ENCODE data around the gene HSPBP1.
"Not testable (repeated sequence)": the region's sequence is repeated elsewhere in the genome, so short reads cannot be mapped to it uniquely, and the experiment has no call there.

The HSPBP1 gene

DNA sequence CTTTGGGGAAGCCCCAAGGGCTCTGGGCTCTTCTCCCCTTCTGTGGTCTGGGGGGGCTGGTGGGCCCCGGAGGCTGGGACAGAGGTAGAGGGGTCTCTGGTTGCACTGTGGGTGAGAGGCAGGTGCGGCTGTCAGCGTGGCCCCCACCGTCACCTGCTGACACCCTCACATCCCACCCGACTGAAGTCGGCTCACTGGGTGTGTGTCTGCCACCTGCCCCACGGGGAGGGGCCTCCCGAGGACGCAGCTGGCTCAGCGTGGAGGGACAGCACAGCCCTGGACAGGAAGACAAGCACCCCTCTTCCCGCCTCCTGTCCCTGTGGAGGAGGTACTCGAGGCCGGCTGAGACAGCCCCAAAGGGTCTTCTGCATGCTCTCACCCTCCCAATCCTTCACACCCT, 49.1 kb downstream of the HSPBP1 start:
- peaks cover 31% of the 10 kb centered on the region for H3K36me3 Mint-ChIP-seq (ENCODE audit: low read depth)
- H3K9me3 Mint-ChIP-seq = no peaks in the 10 kb centered on the region
- no peaks in the 10 kb centered on the region for H3K4me1 Mint-ChIP-seq (ENCODE audit: low read depth)
- no peak overlapping the region for H3K4me3 Mint-ChIP-seq
- no peaks in the 10 kb centered on the region for H3K27me3 Mint-ChIP-seq (ENCODE audit: low read depth)
- H3K27ac Mint-ChIP-seq = no peak overlapping the region

DNA sequence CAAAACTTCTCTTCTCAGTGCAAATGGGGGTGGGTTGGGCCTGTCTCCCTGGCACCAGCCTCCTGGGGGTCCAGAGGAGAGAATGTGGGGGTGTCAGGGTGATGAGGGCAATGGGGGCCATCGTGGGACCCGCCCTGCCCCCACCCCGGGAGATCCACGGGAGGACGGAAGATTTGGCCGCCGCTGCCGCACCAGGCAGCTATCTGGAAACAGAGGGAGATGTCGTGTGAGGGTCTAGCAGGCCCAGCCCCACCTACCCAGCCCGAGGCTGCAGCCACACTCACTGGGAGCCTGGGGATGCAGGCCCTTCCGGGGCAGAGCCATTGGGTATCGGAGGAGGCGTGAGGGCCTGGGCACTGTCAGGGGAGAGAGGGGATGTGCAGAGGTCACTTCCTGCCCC, 49.6 kb downstream of the HSPBP1 start:
- Mint-ChIP-seq H3K4me1 (ENCODE audit: low read depth) (no peaks in the 10 kb centered on the region), H3K27me3 (ENCODE audit: low read depth) (no peaks in the 10 kb centered on the region), H3K36me3 (ENCODE audit: low read depth) (peaks cover 36% of the 10 kb centered on the region), H3K27ac (peak overlapping the region; percentile 49), H3K9me3 (no peaks in the 10 kb centered on the region), H3K4me3 (no peak overlapping the region)

DNA sequence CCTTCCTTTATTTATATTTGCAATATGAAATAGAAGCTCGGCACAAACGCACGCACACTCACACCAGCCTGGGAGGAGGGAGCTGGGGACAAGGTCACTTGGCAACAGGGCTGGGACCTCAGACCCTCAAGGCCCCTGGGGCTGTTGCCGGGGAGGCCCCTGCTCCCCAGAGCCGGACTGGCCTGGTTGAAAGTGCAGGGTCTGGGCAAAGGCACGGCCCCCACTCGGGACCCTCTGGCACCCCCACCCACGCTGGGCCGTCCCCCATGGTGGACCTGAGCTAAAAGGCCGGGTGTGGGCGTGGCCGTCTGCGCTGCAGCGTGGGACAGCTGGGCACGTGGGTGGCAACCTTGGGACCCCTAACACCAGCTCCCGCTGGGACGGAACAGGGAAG, 50.1 kb downstream of the HSPBP1 start:
- Mint-ChIP-seq H3K27ac (no peak overlapping the region), H3K4me3 (no peak overlapping the region), H3K27me3 (ENCODE audit: low read depth) (no peaks in the 10 kb centered on the region), H3K4me1 (ENCODE audit: low read depth) (no peaks in the 10 kb centered on the region), H3K9me3 (no peaks in the 10 kb centered on the region), H3K36me3 (ENCODE audit: low read depth) (peaks cover 34% of the 10 kb centered on the region)

DNA sequence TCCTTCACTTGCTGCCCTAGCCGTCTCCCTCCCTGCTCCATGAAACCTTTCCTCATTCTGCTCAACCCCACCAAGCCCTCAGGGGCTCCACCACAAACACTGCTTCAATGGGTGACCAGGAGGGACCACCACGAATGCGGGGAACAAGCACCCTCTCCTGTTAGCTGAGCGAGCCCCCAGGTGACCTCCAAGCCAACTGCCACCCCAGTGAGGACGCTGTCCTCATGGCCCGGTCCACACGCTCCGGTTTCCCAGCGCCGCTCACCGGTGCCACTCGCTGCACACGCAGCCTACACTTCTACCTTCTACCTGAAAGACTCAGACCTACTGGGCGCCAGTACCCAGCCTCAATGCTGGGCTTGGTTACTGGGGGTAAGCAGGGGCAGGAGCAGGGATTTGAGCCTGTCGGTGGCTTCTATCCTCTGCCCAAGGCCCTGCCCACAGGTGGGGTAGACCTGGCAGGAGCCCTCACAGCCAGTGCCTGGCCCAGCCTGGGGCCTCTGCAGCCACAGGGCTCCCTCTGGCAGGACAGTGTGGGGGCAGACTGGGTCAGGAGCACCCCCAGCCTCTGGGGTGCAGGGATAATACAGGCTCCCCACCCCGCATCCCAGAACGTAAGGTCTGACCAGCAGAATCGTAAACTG, 50.6 kb downstream of the HSPBP1 start:
- Mint-ChIP-seq H3K4me3 (no peak overlapping the region), H3K9me3 (no peaks in the 10 kb centered on the region), H3K4me1 (ENCODE audit: low read depth) (no peaks in the 10 kb centered on the region), H3K36me3 (ENCODE audit: low read depth) (peaks cover 30% of the 10 kb centered on the region), H3K27me3 (ENCODE audit: low read depth) (no peaks in the 10 kb centered on the region), H3K27ac (no peak overlapping the region)

DNA sequence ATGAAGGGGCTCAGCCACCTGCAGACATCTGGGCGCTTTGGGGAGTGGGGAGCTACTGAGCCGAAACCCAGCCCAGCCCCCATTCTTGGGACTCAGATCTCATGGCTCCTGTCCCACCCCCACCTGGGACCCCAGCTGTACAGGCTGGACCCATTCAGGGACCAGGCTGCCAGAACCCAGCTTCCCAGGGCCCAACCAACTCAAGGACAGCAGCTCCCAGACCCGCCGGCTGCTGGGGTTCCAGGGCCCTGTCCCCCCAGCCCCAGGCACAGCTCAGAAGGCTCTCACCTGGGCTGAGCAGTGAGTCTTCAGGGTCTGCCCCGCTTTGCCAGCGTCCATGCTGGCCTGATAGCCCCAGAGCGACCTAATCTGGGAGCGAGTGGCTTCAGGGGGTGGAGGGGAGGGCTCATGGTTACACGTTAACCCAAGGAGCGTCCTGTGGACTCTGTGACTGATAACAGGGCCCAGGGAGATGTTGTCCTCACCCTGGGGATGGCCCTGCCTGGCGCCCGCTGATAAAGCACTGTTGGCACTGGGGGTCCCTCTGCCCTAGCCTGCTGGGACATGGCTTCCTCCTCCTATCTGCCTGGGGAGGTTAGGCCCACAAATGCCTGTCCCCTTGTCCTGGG, 51.4 kb downstream of the HSPBP1 start, which contains the start of gene TMEM86B:
TMEM86B (minus strand) TSS at position 361 of the 629 bp plus-strand sequence; CDS start at position 339, 22 bp downstream.
- Mint-ChIP-seq H3K4me3 (no peak within 1 kb of the TSS), H3K36me3 (ENCODE audit: low read depth) (peaks cover 27% of the 10 kb centered on the region), H3K27ac (no peak within 1 kb of the TSS), H3K4me1 (ENCODE audit: low read depth) (no peaks in the 10 kb centered on the region), H3K9me3 (no peaks in the 10 kb centered on the region), H3K27me3 (ENCODE audit: low read depth) (no peaks in the 10 kb centered on the region)

DNA sequence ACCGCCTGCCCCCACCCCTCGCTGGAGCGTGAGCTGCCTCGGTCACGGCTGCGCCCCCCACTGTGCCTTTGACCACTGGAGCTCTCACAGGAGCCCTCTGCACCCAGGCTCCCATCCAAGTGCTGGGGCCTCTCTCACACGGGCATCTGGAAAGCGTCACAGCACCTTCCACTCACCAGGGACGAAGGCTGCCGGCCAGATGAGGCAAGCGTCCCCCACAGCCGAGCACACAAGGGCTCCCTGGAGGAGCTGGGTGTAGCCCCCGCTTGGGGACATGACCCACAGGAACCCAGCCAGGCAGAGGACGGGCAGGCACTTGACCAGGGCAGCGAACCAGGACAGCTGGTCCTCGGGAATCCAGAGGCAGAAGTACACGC, 51.9 kb downstream of the HSPBP1 start:
- H3K27me3 Mint-ChIP-seq (ENCODE audit: low read depth) = no peaks in the 10 kb centered on the region

DNA sequence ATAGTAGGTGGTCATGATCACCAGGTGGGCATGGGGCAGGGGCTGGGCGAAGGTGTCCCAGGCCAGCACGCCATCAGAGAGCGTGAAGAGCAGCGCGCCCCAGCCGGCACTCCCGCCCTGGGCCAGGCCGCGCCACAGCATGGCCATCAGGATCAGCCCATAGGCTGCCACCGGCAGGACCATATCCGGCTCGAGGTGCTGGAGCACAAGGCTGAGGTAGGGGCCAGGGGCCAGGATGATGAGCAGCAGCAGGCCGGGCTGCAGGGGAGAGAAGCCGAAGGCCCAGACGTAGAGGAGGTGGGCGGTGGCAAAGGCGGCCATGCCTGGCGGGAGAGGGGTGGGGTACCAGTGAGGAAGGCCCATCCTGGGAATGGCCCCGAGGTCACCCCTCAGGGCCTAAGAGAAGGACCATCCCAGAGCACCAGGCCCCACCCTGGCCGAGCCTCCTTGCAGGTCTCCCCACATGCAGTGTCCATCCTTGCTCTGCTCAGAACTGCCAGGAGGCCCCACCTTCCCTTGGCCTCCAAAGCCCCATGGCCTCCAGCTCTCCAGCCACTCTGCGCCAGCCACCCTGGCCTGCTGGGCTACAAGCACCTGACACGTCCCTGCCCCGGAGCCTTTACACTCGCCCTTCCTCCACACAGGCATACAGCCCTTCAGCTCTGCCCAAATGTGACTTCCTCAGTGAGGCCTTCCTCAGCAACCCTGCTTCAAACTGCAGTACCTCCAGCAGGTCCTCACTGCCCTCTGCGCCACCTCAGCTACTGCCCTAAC, 52.5 kb downstream of the HSPBP1 start:
- H3K27me3 Mint-ChIP-seq (ENCODE audit: low read depth) = no peaks in the 10 kb centered on the region
- peaks cover 18% of the 10 kb centered on the region for H3K36me3 Mint-ChIP-seq (ENCODE audit: low read depth)
- no peak overlapping the region for H3K27ac Mint-ChIP-seq
- no peaks in the 10 kb centered on the region for H3K9me3 Mint-ChIP-seq
- H3K4me1 Mint-ChIP-seq (ENCODE audit: low read depth) = no peaks in the 10 kb centered on the region
- H3K4me3 Mint-ChIP-seq = no peak overlapping the region

More for the DNA sequence above, 51.9 kb downstream of the HSPBP1 start:
- peaks cover 22% of the 10 kb centered on the region for H3K36me3 Mint-ChIP-seq (ENCODE audit: low read depth)
- no peak overlapping the region for H3K27ac Mint-ChIP-seq
- H3K4me1 Mint-ChIP-seq (ENCODE audit: low read depth) = no peaks in the 10 kb centered on the region
- H3K9me3 Mint-ChIP-seq = no peaks in the 10 kb centered on the region
- no peak overlapping the region for H3K4me3 Mint-ChIP-seq

DNA sequence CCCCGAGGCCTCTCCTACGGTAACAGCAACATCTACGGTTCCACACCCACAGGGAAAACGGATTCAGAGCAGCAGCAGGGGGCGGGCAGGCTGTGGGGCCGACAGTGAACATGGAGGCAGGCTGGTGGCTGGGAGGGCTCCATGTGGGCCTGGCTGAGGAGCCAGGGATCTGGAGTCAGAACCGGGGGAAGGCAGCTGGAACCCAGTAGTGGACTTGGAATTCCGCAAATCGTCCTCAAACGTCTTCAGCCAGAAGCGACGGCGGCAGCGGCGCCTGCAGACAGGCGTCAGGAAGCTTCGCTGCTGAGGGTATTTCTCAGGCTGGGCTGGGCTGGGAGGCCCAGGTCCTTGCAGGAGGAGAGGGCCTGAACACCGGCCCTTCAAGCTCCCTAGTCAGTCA, 53.1 kb downstream of the HSPBP1 start:
- no peaks in the 10 kb centered on the region for H3K27me3 Mint-ChIP-seq (ENCODE audit: low read depth)
- H3K4me3 Mint-ChIP-seq = no peak overlapping the region
- H3K4me1 Mint-ChIP-seq (ENCODE audit: low read depth) = no peaks in the 10 kb centered on the region
- peaks cover 15% of the 10 kb centered on the region for H3K36me3 Mint-ChIP-seq (ENCODE audit: low read depth)
- H3K27ac Mint-ChIP-seq = no peak overlapping the region
- no peaks in the 10 kb centered on the region for H3K9me3 Mint-ChIP-seq

DNA sequence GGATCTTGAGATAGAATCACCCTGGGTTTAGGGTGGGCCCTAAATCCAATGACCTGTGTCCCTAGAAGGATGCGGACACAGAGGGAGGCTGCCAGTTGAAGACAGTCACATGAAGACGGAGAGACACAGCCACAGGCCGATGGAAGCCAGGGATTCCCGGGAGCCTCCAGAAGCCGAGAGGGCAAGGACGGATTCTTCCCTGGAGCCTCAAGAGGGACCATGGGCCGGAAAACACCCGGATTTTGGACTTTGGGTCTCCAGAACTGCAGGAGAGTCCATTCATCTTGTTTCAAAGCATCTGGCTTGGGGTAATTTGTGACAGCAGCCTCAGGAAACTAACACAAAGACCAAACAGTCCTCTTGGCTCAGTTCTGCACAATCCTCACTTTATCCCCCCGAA, 53.6 kb downstream of the HSPBP1 start:
- Mint-ChIP-seq H3K27ac (no peak overlapping the region), H3K9me3 (no peaks in the 10 kb centered on the region), H3K4me1 (ENCODE audit: low read depth) (no peaks in the 10 kb centered on the region), H3K27me3 (ENCODE audit: low read depth) (no peaks in the 10 kb centered on the region), H3K4me3 (no peak overlapping the region), H3K36me3 (ENCODE audit: low read depth) (peaks cover 19% of the 10 kb centered on the region)

DNA sequence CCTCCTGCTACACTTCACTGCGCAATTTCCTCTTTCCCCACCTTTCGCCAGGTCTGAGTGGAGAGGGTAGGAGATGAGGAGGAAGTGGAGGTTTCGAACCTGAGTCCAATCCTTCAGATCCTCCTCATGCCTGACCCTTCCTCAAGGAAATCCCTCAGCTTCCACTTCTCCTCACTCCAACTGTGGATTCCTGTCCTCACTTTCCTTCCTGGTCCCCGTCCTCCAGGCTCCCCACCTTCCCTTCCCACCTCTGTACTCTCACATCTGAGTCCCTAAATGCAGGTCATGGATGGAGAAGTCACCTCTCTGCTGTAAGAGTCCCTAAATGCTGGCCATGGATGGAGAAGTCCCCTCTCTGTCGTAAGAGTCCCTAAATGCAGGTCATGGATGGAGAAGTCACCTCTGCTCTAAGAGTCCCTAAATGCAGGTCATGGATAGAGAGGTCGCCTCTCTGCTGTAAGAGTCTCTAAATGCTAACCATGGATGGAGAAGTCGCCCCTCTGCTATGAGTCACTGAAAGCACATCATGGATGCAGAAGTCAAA, 54.4 kb downstream of the HSPBP1 start:
- Mint-ChIP-seq H3K27me3 (ENCODE audit: low read depth) (no peaks in the 10 kb centered on the region), H3K4me3 (no peak overlapping the region), H3K36me3 (ENCODE audit: low read depth) (peaks cover 24% of the 10 kb centered on the region), H3K4me1 (ENCODE audit: low read depth) (no peaks in the 10 kb centered on the region), H3K27ac (peak overlapping the region; percentile 80), H3K9me3 (no peaks in the 10 kb centered on the region)

DNA sequence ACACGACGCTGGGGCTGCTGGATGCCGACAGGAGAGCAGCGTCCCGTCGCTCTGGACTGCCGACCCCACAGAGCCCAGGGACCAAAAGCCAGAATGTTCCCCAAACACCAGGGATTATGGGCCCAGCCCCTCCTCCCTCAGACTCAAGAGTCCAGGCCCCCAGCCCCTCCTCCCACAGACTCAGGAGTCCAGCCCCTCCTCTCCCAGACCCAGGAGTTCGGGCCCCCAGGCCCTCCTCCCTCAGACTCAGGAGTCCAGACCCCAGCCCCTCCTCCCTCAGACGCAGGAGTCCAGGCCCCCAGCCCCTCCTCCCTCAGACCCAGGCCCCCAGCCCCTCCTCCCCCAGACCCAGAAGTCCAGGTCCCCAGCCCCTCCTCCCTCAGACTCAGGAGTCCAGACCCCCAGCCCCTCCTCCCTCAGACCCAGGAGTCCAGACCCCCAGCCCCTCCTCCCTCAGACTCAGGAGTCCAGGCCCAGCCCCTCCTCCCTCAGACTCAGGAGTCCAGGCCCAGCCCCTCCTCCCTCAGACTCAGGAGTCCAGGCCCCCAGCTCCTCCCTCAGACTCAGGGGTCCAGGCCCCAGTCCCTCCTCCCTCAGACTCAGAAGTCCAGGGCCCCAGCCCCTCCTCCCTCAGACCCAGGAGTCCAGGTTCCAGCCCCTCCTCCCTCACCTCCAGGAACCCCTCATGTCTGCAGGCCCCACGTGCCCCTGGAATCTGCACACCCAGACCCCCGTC, 55.1 kb downstream of the HSPBP1 start:
- not testable (repeated sequence) for H3K27ac Mint-ChIP-seq
- peaks cover 25% of the 10 kb centered on the region for H3K36me3 Mint-ChIP-seq (ENCODE audit: low read depth)

DNA sequence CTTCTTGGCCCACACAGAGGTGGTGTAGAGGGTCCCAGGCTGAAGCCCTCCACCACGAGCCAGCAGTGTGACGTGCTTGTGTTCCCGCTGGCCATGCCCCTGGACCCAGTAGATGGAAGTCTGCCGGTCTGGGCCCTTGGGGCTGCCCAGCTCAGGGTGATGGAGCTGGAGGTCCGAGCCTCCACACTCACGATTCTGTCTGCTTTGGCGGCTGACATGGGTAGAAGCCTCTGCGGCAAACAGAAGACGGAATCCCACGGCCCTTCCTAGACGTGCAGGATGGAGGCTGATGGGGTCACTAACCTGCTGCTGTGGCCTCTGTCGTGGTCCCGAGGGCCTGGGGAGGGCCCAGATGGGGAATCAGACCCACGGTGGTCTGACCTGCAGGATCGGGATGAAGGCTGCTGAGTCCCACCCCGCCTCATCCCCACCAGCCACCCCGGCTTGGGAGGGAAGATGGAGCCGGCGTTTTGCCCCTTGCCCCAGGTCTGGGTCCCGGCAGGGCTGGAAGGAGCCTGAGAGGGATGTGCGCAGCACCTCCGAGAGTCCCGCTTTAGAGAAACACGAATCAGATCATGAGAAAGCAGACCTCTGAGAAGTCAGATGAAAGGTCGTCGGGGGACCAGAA, 55.8 kb downstream of the HSPBP1 start:
- Mint-ChIP-seq H3K4me1 (ENCODE audit: low read depth) (no peaks in the 10 kb centered on the region), H3K27ac (no peak overlapping the region), H3K9me3 (no peaks in the 10 kb centered on the region), H3K27me3 (ENCODE audit: low read depth) (no peaks in the 10 kb centered on the region), H3K36me3 (ENCODE audit: low read depth) (peaks cover 25% of the 10 kb centered on the region), H3K4me3 (no peak overlapping the region)

More for the DNA sequence above, 55.1 kb downstream of the HSPBP1 start:
- H3K9me3 Mint-ChIP-seq; H3K4me1 Mint-ChIP-seq (ENCODE audit: low read depth); H3K4me3 Mint-ChIP-seq; H3K27me3 Mint-ChIP-seq (ENCODE audit: low read depth): not testable (repeated sequence)

DNA sequence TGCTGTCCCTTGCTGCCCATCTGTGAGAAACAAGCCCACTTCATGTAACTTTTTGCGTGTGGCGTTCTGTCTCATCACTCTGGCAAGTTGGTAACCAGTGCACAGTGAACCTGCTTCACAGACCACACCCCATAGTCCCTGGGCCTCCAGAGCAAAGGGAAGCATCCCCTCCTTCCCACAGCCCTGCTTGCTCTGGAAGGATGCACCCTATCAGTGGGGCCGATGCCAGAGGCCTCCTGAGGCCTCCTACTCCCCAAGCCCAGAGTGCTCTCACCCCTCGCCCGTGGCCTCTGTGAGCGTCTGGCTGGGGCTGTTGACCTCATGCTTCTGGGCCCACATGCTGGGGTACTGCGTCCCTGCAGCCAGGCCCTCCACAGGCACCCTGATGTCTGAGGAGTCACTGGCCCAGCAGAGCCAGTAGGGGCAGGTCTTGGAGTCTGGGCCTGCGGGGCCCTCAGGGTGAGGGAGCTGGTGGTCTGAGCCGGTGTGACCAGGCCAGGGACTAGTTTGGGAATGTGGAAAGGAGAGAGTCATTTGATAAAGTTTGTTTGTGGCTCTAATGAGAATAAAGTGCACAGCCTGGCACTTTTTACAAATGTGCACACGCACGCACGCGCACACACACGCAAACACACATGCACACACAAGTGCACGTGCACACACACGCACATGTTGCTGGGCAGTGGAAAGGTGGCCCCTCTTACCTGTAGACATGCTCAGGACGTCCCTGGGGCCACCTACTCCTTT, 56.4 kb downstream of the HSPBP1 start:
- no peak overlapping the region for H3K27ac Mint-ChIP-seq
- peaks cover 25% of the 10 kb centered on the region for H3K36me3 Mint-ChIP-seq (ENCODE audit: low read depth)
- no peak overlapping the region for H3K4me3 Mint-ChIP-seq
- H3K4me1 Mint-ChIP-seq (ENCODE audit: low read depth) = no peaks in the 10 kb centered on the region
- H3K9me3 Mint-ChIP-seq = no peaks in the 10 kb centered on the region
- no peaks in the 10 kb centered on the region for H3K27me3 Mint-ChIP-seq (ENCODE audit: low read depth)

All from T-helper 1 cell treated with Interleukin-12 subunit alpha and Interleukin-12 subunit beta and Interleukin-4 antibody, amounts not matched to agents 30 μg/mL and 1 μg/mL, for 36 hours (primary cell).